HFF-Myc (cell line): Measurements from ENCODE around the gene SPSB4.

ENCODE experiments used
- DNase-seq: peaks from one replicate; pipeline ENCODE4 v3.0.0-alpha.2; 2011; ENCODE audit warnings: low read depth; ENCODE audit errors: extremely low read depth
- H3K4me3 ChIP-seq: replicated peaks from 2 replicates; pipeline ENCODE4 v1.5.1; 2011; ENCODE audit warnings: low read depth, mild to moderate bottlenecking, control low read depth, low read length
- CTCF ChIP-seq: IDR thresholded peaks from 2 replicates; pipeline ENCODE4 v1.5.1; 2012; ENCODE audit warnings: mild to moderate bottlenecking, low read depth, low read length, control low read depth; ENCODE audit errors: missing control alignments

SPSB4 gene

DNA sequence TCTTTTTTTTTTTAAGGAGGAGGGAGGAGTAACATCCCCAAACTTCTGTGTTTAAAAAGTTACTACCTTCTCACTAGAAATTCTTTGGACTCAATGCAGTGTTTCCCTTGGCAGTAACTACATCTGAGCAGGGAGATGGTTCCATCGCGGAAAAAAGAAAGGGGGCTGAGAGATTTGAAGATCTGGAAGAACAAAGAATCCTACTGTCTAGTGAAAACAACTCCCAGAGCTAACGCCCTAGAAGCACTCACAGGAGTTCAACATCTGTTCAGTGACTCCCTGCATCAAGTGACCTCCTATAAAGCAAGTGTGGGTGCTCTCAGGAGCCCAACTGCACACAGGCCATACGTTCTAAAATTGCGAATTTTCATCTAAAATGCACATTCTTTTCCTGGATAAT, 113.7 kb downstream of the SPSB4 start:
- DNase-seq, result no peak
- no peak for TF ChIP-seq CTCF

GRCh38 chr3:141167681-141168080, 116.5 kb downstream of the SPSB4 start:
- DNase-seq, result no peak
- TF ChIP-seq CTCF, result no peak
- H3K4me3 ChIP-seq, result no peak overlapping the region

More for the DNA sequence above, 113.7 kb downstream of the SPSB4 start:
- H3K4me3 ChIP-seq, result no peak overlapping the region

DNA sequence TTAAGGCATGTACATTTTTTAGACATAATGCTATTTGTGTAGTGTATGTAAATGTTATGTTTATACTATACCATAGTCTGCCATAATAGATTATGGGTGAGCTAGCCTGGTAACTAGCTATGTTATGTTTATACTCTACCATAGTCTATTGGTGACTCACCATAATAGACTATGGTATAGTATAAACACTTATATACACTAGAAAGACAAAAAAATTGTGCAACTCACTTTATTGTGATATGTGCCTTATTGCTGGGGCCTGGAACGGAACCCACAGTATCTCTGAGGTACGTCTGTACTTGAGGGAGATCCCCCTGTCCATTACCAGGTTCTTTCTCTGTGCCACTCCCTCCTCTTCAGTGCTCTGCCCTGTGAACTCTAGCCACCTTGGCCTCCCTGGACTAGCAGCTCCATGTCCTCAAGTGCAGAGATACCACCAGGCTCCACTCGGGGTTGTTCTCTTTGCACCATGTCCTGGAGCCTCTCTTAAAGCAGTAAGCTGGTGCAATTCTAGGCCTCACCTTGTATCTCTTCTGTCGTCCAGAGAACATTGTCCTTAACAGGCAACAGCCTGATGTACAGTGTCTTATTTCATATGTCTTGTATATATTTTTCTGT, 119.6 kb downstream of the SPSB4 start:
- no peak overlapping the region for H3K4me3 ChIP-seq
- TF ChIP-seq CTCF, result no peak
- DNase-seq, result no peak

DNA sequence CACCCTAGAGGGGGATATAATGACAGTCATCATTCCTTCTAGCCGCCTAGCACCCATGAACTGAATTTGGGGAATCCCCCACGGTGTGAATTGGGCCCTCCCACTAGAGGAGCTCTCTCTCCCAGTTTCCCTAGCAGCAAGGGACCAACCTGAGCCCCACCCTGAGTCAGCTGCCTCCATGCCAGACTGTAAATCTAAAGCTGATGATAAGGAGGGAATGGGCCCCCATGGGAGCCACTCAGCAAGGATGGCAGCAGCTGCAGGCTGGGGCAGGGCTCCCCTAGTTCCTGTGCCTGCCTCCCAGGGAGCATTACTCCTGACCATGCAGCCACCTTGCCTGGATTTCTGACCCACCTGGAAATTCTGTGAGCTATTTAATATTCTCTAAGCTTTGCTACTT, 123.5 kb downstream of the SPSB4 start:
- DNase-seq, result no peak
- TF ChIP-seq CTCF, result no peak
- H3K4me3 ChIP-seq, result no peak overlapping the region

DNA sequence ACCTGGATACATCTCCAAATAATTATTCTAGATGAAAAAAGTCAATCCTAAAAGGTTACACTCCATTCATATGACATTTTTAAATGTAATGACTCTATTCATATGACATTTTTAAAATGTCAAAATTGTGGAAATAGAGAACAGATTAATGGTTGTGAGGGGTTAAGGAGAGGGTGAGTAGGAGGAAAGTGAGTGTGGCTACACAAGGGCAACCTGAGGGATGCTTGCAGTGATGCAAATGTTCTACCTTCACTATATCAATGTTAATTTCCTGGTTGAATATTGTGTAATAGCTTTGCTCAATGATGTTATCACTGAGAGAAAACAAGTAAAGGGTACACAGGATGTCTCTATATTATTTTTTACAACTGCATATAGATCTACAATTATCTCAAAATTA, 125.6 kb downstream of the SPSB4 start:
- no peak for TF ChIP-seq CTCF
- no peak for DNase-seq
- no peak overlapping the region for H3K4me3 ChIP-seq

DNA sequence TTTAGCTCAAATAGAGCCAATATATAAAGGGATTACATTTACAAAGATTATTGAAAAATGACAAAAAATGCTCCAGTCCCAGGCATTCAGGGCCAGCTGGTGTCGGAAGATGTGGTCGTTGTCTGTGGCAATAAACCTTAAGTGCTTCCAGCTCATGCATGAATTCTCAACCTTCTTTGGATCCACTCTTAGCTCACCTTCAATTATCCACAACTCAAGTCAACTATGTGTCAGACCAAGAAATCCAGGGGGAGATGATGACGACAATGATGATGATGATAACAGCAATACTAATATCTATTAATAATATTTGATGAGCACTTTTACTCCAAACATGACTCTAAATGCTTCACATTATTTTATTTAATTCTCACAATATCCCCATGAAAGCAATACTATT, 126.9 kb downstream of the SPSB4 start:
- TF ChIP-seq CTCF, result no peak
- no peak overlapping the region for H3K4me3 ChIP-seq

DNA sequence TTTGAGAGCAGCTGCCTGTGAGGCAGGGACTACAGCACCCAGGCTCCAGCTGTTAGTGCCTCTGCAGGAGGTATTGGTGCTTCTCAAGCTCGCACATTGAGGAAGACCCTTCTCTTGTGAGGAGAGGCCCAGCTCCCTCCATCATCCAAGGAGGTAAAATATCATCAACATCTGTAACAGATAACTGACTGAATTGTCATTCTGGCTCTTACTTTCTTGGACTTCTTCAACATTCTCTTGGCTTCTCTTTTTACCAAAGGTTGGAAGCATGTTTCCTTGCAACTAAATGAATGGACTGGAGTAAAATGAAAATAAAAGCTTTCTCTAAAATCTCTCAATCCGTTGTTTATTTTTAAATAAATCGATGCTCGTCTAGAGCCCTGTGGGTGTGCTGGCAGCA, 127.4 kb downstream of the SPSB4 start:
- no peak for TF ChIP-seq CTCF
- no peak for DNase-seq
- H3K4me3 ChIP-seq, result no peak overlapping the region

More for the DNA sequence above, 126.9 kb downstream of the SPSB4 start:
- DNase-seq, result no peak
